Omental fat pad (tissue), 4 donors: ENCODE measurements around the gene LAMC3. TPM values are rescaled to one million over a fixed set of nuclear protein-coding genes. Genes with fewer than 3 reads are reported as not detected.

ENCODE experiments used
- ATAC-seq: fragments of 150-250 bp; one replicate; pipeline ENCODE4 v1.9.1; 2016; ENCODE audit warnings: mild to moderate bottlenecking, moderate library complexity; ENCODE audit not compliant: low FRiP score
- DNase-seq: peaks from one replicate; pipeline ENCODE4 v3.0.0-alpha.2; 2019; ENCODE audit warnings: low spot score
- CTCF ChIP-seq, 3 donors: fragments of 450-650 bp; IDR thresholded peaks; one replicate each; pipeline ENCODE4 v1.5.1; 2016 to 2017; ENCODE audit warnings: antibody characterized with exemption in 3 of 3, mild to moderate bottlenecking in 3 of 3, moderate library complexity in 2 of 3
- total RNA-seq, 4 donors: library from RNA; depleted of rRNA; stranded (reverse); fragments of >200 nt; gene quantifications; one replicate each; pipeline ENCODE4 v1.1.0, GENCODE V29; 2016

Gene LAMC3
- total RNA-seq, 4 donors from 2014 or later = 0.09 to 1.9 (median 0.65) TPM

GRCh38 chr9:130991778-130992681 is 16.9 kb upstream of the LAMC3 start:
- ATAC-seq = no peak
- no peak for TF ChIP-seq CTCF (IDR thresholded peaks at IDR 0.05)
- DNase-seq = no peak

GRCh38 chr9:130992682-130993032 is 16.3 kb upstream of the LAMC3 start:
- TF ChIP-seq CTCF (IDR thresholded peaks at IDR 0.05) = no peak
- DNase-seq (no peak), ATAC-seq (no peak)

- ATAC-seq (no peak), DNase-seq (no peak)
- TF ChIP-seq CTCF (IDR thresholded peaks at IDR 0.05) = no peak
Observed at GRCh38 chr9:130993303-130994030, 15.5 kb upstream of the LAMC3 start.

- no peak for ATAC-seq
- no peak for TF ChIP-seq CTCF (IDR thresholded peaks at IDR 0.05)
- DNase-seq = no peak
Observed at GRCh38 chr9:130994135-130995085, 14.6 kb upstream of the LAMC3 start.

- no peak for TF ChIP-seq CTCF (IDR thresholded peaks at IDR 0.05)
- ATAC-seq (peak; percentile 7), DNase-seq (no peak)
Observed at GRCh38 chr9:130995086-130996011, 13.6 kb upstream of the LAMC3 start.

GRCh38 chr9:130996205-130996604 is 12.8 kb upstream of the LAMC3 start:
- ATAC-seq = no peak
- TF ChIP-seq CTCF (IDR thresholded peaks at IDR 0.05) = no peak
- DNase-seq = no peak
